Panc1 (cell line): ENCODE data around the gene BUB3. TPM values are rescaled to one million over a fixed set of nuclear protein-coding genes. Genes with fewer than 3 reads are reported as not detected.

ENCODE experiments used
- ATAC-seq: fragments of 200-7000 bp; cut with Tn5 transposase; 2 replicates; pipeline ENCODE4 v1.9.1; 2020; ENCODE audit warnings: mild to moderate bottlenecking, moderate library complexity
- BruUV-seq: library from RNA; stranded (reverse); fragments of 400-500 nt; replicated peaks from 2 replicates; lab custom pipeline; 2021; lab: Mats Ljungman, UMichigan
- CTCF ChIA-PET: fragments of 300-600 bp; sonication (Branson Sonifier 250); formaldehyde crosslinking; loops from one replicate; lab custom pipeline; 2022; ENCODE audit warnings: antibody characterized with exemption; lab: Charles Lee
- POLR2A ChIA-PET: fragments of 300-600 bp; sonication (Branson Sonifier 250); formaldehyde crosslinking; loops from one replicate; lab custom pipeline; 2022; ENCODE audit warnings: antibody characterized with exemption; lab: Charles Lee
- DNase-seq: peaks from one replicate; pipeline ENCODE4 v3.0.0-alpha.2; 2010; ENCODE audit warnings: low read depth, low spot score
- H3K27ac ChIP-seq: 2 replicates; pipeline ENCODE4 v1.5.1; 2011; ENCODE audit warnings: mild to moderate bottlenecking, low read length, inconsistent platforms
- H3K27me3 ChIP-seq: fragments of 200-500 bp; sonication (Bioruptor generic); 2 replicates; pipeline ENCODE4 v1.6.0; 2014; ENCODE audit warnings: low read length, inconsistent platforms; ENCODE audit not compliant: control insufficient read depth, insufficient read depth
- H3K36me3 ChIP-seq: fragments of 200-500 bp; sonication (Bioruptor generic); 2 replicates; pipeline ENCODE4 v1.5.1; 2014; ENCODE audit warnings: inconsistent platforms, mild to moderate bottlenecking, low read length, moderate library complexity; ENCODE audit not compliant: control insufficient read depth, insufficient read depth
- H3K4me1 ChIP-seq: 2 replicates; pipeline ENCODE4 v1.5.1; 2011; ENCODE audit warnings: inconsistent platforms, mild to moderate bottlenecking, low read length, moderate library complexity; ENCODE audit not compliant: control insufficient read depth, insufficient read depth
- H3K4me3 ChIP-seq, 2 experiments: 2 replicates each; pipeline ENCODE4 v1.5.1; 2011 to 2012; ENCODE audit warnings: low read depth in 2 of 2, low read length in 2 of 2, mild to moderate bottlenecking in 2 of 2, inconsistent platforms in 1 of 2, moderate library complexity in 1 of 2
- H3K9me3 ChIP-seq: fragments of 200-500 bp; sonication (Bioruptor generic); 2 replicates; pipeline ENCODE4 v1.5.1; 2014; ENCODE audit warnings: low read depth, mild to moderate bottlenecking, inconsistent platforms, low read length, moderate library complexity; ENCODE audit not compliant: control insufficient read depth, insufficient read depth
- POLR2AphosphoS5 ChIP-seq: IDR thresholded peaks from 2 replicates; pipeline ENCODE4 v1.6.1; 2012; ENCODE audit warnings: mild to moderate bottlenecking, low read depth, low read length, moderate library complexity
- REST ChIP-seq, 2 experiments: IDR thresholded peaks; 2 replicates each; pipeline ENCODE4 v1.6.1; 2011 to 2012; ENCODE audit warnings: low read depth in 2 of 2, control low read depth in 1 of 2, low read length in 1 of 2, mild to moderate bottlenecking in 1 of 2, moderate library complexity in 1 of 2; ENCODE audit not compliant: insufficient read depth in 1 of 2
- SIN3A ChIP-seq: IDR thresholded peaks from 2 replicates; pipeline ENCODE4 v1.6.1; 2012; ENCODE audit warnings: low read depth, mild to moderate bottlenecking, low read length, moderate library complexity, borderline replicate concordance; ENCODE audit not compliant: insufficient read depth
- TCF7L2 ChIP-seq: IDR thresholded peaks from 2 replicates; pipeline ENCODE4 v1.6.1; 2011; ENCODE audit warnings: mild to moderate bottlenecking, low read depth, low read length, inconsistent platforms
- in situ Hi-C: cut with HindIII; loops from 2 replicates; pipeline ENCODE4 v1.10.0; 2016; ENCODE audit warnings: low sequenced_read_pairs, low pct_unique_long_range_greater_than_20kb
- intact Hi-C: fragments of 100-400 bp; cut with micrococcal nuclease; formaldehyde crosslinking; loops from one replicate; pipeline ENCODE4 v1.10.0; 2022; ENCODE audit not compliant: unreplicated experiment
- total RNA-seq: library from RNA; stranded (reverse); gene quantifications from one replicate; pipeline ENCODE4 v1.2.1, GENCODE V29; 2021; ENCODE audit not compliant: unreplicated experiment
- TF ChIP-seq, protein P1 (sequence below): fragments of 450-650 bp; IDR thresholded peaks from 2 replicates; pipeline ENCODE4 v1.5.1; 2017; ENCODE audit warnings: mild to moderate bottlenecking

Gene BUB3
- total RNA-seq, 1 experiment from 2014 or later, result 237 TPM

- TF ChIP-seq TCF7L2, result no peak
- TF ChIP-seq, protein P1, sequence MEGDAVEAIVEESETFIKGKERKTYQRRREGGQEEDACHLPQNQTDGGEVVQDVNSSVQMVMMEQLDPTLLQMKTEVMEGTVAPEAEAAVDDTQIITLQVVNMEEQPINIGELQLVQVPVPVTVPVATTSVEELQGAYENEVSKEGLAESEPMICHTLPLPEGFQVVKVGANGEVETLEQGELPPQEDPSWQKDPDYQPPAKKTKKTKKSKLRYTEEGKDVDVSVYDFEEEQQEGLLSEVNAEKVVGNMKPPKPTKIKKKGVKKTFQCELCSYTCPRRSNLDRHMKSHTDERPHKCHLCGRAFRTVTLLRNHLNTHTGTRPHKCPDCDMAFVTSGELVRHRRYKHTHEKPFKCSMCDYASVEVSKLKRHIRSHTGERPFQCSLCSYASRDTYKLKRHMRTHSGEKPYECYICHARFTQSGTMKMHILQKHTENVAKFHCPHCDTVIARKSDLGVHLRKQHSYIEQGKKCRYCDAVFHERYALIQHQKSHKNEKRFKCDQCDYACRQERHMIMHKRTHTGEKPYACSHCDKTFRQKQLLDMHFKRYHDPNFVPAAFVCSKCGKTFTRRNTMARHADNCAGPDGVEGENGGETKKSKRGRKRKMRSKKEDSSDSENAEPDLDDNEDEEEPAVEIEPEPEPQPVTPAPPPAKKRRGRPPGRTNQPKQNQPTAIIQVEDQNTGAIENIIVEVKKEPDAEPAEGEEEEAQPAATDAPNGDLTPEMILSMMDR, result no peak
- no peak for TF ChIP-seq REST (IDR thresholded peaks at IDR 0.05; ENCODE audit: insufficient read depth in 1 of 2, low read depth in 2 of 2, low read length in 1 of 2)
- TF ChIP-seq SIN3A, result no peak
- TF ChIP-seq POLR2AphosphoS5, result no peak
- ChIA-PET POLR2A (no interaction called here), CTCF (interaction anchor here (0.7 kb wide), 1 partner anchor 126 kb away, joined by 8 read pairs; no protein-coding TSS in a partner anchor)
- Histone ChIP-seq H3K4me1 (peaks cover 3% of the 10 kb centered on the region; the same call in 1 of the 2 replicates), H3K36me3 (no peaks in the 10 kb centered on the region), H3K9me3 (peaks cover 10% of the 10 kb centered on the region; the same call in 1 of the 2 replicates), H3K4me3 (no peak overlapping the region), H3K27me3 (no peaks in the 10 kb centered on the region), H3K27ac (no peak overlapping the region)
- ATAC-seq, result peak; percentile 50
- no TSS peak for BruUV-seq
- intact Hi-C loops (no loop called here), in situ Hi-C loops (no loop called here)
- DNase-seq, result no peak
These were observed 49.9 kb downstream of the BUB3 start for GRCh38 chr10:123204127-123204461.

DNA sequence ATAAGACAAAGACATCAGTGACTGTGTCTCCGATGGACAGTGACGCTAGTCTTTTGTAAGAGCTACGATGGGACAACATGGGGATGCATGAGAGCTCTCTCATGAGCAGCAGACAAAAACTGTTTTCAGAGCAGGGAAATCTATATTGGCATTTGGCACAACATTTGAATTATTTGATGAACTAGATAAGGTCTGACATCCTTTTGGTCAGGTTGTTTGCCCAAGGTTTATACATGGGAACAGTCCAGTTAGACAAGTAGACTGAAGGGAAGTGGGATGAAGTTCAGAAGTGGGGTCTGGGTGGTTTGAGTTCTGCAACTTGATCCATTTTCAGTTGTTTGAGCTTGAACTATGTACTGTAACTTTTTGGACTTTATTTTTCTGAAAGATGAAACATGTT lies 50.8 kb downstream of the BUB3 start:
- TF ChIP-seq SIN3A, result no peak
- CTCF ChIA-PET, result no interaction called here
- no peak overlapping the region for H3K27ac ChIP-seq
- H3K9me3 ChIP-seq, result peaks cover 10% of the 10 kb centered on the region; the same call in 1 of the 2 replicates
- no peaks in the 10 kb centered on the region for H3K36me3 ChIP-seq
- POLR2A ChIA-PET, result no interaction called here
- H3K27me3 ChIP-seq, result no peaks in the 10 kb centered on the region
- no peak overlapping the region for H3K4me3 ChIP-seq
- ATAC-seq, result no peak
- in situ Hi-C loops (no loop called here), intact Hi-C loops (no loop called here)
- H3K4me1 ChIP-seq, result peaks cover 3% of the 10 kb centered on the region; the same call in 1 of the 2 replicates
- no TSS peak for BruUV-seq
- DNase-seq, result no peak

DNA sequence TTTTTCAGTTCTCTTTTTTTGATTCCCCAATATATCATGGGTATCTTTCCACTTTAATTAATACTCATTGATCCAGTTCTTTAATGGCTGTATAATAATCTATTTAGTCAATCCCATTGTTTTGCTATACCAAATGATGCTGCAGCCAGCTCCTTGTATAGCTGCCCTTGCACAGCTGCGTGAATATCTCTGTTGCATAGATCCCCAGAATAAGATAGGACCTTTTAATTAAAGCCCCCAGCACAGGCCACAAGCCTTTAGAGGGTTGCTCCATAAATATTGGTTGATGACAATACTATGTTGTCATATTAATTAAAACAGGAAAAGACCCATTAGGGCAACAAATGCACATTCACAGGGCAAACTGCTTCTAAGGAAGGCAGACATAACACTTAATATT lies 57.9 kb downstream of the BUB3 start:
- H3K4me1 ChIP-seq, result no peaks in the 10 kb centered on the region
- POLR2A ChIA-PET, result interaction anchor here (0.6 kb wide), 2 partner anchors 170 to 300 kb away, joined by 3 to 6 read pairs; no protein-coding TSS in a partner anchor
- CTCF ChIA-PET, result no interaction called here
- no peak for TF ChIP-seq REST (IDR thresholded peaks at IDR 0.05; ENCODE audit: insufficient read depth in 1 of 2, low read depth in 2 of 2, low read length in 1 of 2)
- TF ChIP-seq, protein P1, result no peak
- no TSS peak for BruUV-seq
- ATAC-seq (no peak), DNase-seq (no peak)
- H3K27me3 ChIP-seq, result no peaks in the 10 kb centered on the region
- no peak overlapping the region for H3K27ac ChIP-seq
- no peaks in the 10 kb centered on the region for H3K36me3 ChIP-seq
- peaks cover 34% of the 10 kb centered on the region for H3K9me3 ChIP-seq
- intact Hi-C loops (no loop called here), in situ Hi-C loops (no loop called here)
- H3K4me3 ChIP-seq, result no peak overlapping the region
